HAP-1 (cell line): ENCODE measurements around the gene UBE2O.
A peak's percentile ranks its signal among the peaks of the same experiment; 100 is the strongest.

Experiments used
- DNase-seq, 2 experiments: peaks; one replicate each; pipeline ENCODE4 v3.0.0-alpha.2; 2016 to 2020; ENCODE audit warnings: low spot score in 2 of 2
- H3K27me3 ChIP-seq: fragments of 250-450 bp; sonication (Bioruptor Pico); 2 replicates; pipeline ENCODE4 v1.5.1; 2020; ENCODE audit warnings: low read depth, mild to moderate bottlenecking, moderate library complexity
- H3K36me3 ChIP-seq: fragments of 250-450 bp; sonication (Bioruptor Pico); replicated peaks from 2 replicates; pipeline ENCODE4 v1.5.1; 2020; ENCODE audit warnings: mild to moderate bottlenecking
- H3K4me1 ChIP-seq: fragments of 250-450 bp; sonication (Bioruptor Pico); 2 replicates; pipeline ENCODE4 v1.5.1; 2020; ENCODE audit warnings: mild to moderate bottlenecking
- H3K4me3 ChIP-seq: fragments of 250-450 bp; sonication (Bioruptor Pico); 2 replicates; pipeline ENCODE4 v1.5.1; 2020; ENCODE audit warnings: mild to moderate bottlenecking, moderate library complexity
- H3K9me3 ChIP-seq: fragments of 250-450 bp; sonication (Bioruptor Pico); 2 replicates; pipeline ENCODE4 v1.5.1; 2020; ENCODE audit warnings: mild to moderate bottlenecking, moderate library complexity
- in situ Hi-C: fragments of 300-500 bp; cut with MboI; formaldehyde crosslinking; loops from 3 replicates; pipeline ENCODE4 v1.14.3; 2020; ENCODE audit warnings: low sequenced_read_pairs, inconsistent platforms, mixed read lengths

UBE2O gene

GRCh38 chr17:76402711-76403110 lies 50.2 kb downstream of the UBE2O start:
- in situ Hi-C loops = loop anchor here (5.0 kb wide), 2 partner anchors 100 to 105 kb away; no protein-coding TSS in a partner anchor
- Histone ChIP-seq H3K27me3 (no peaks in the 10 kb centered on the region), H3K9me3 (no peaks in the 10 kb centered on the region), H3K4me1 (no peaks in the 10 kb centered on the region), H3K4me3 (no peak overlapping the region), H3K36me3 (peaks cover 67% of the 10 kb centered on the region)
- DNase-seq = no peak

- Histone ChIP-seq H3K36me3 (peaks cover 85% of the 10 kb centered on the region), H3K9me3 (no peaks in the 10 kb centered on the region)
- in situ Hi-C loops = loop anchor here (5.0 kb wide), 2 partner anchors 97 to 108 kb away; no protein-coding TSS in a partner anchor
These were observed 53.5 kb downstream of the UBE2O start for GRCh38 chr17:76399175-76400172.

GRCh38 chr17:76398523-76399174 lies 54.3 kb downstream of the UBE2O start:
- in situ Hi-C loops = no loop called here
- H3K27me3 ChIP-seq = no peaks in the 10 kb centered on the region
- no peaks in the 10 kb centered on the region for H3K9me3 ChIP-seq
- no peaks in the 10 kb centered on the region for H3K4me1 ChIP-seq
- H3K4me3 ChIP-seq = no peak overlapping the region
- H3K36me3 ChIP-seq = peaks cover 82% of the 10 kb centered on the region
- no peak for DNase-seq

More at GRCh38 chr17:76399175-76400172, 53.5 kb downstream of the UBE2O start:
- H3K27me3 ChIP-seq = no peaks in the 10 kb centered on the region
- no peak overlapping the region for H3K4me3 ChIP-seq
- DNase-seq = no peak
- H3K4me1 ChIP-seq = no peaks in the 10 kb centered on the region

DNA sequence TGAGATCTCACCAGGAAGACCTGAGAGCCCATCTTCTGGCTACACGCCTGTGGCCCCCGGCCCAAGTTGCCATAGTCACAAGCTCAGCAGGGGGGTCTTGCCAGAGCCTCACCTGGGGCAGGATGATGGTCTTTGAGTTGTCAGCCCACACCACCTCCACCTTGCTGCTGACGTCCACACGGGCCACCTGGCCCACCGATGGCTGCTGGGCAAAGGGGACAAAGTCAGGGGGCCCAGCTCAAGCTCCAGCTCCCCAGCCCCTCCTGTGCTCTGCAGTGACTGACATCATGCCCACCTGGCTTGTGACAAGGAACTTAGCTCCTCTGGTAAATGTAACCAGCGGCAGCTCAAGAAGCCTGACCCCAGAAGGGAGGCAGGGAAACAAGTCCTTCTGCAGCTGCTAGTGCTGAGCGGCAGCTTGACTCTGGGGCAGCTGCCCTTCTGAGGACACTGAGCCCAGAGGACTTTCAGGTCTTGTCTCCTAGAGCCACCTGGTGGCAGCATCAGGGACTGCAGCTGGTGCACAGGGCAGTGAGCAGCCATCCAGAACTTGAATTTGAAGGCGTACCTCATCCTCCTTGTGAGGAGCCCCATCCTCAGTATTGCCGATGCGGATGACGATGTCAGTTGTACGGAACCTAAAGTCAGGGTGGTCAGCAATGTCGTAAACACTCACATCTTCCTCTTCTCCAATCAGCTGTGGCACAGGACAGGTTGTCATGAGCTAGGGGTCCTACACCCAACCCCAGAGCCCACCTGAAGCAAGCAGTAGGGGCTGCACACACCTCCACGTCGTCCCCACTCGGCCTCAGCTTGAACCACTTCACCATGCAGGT lies 55.0 kb downstream of the UBE2O start:
- in situ Hi-C loops = no loop called here
- H3K27me3 ChIP-seq = no peaks in the 10 kb centered on the region
- no peaks in the 10 kb centered on the region for H3K9me3 ChIP-seq
- DNase-seq = peak; percentile 42 to 93
- no peak overlapping the region for H3K4me3 ChIP-seq
- no peaks in the 10 kb centered on the region for H3K4me1 ChIP-seq
- H3K36me3 ChIP-seq = peaks cover 81% of the 10 kb centered on the region

GRCh38 chr17:76397184-76397583 lies 55.8 kb downstream of the UBE2O start:
- H3K27me3 ChIP-seq = no peaks in the 10 kb centered on the region
- H3K4me3 ChIP-seq = no peak overlapping the region
- H3K4me1 ChIP-seq = no peaks in the 10 kb centered on the region
- in situ Hi-C loops = no loop called here
- no peaks in the 10 kb centered on the region for H3K9me3 ChIP-seq
- peaks cover 78% of the 10 kb centered on the region for H3K36me3 ChIP-seq
- DNase-seq = no peak

- in situ Hi-C loops = no loop called here
- no peak for DNase-seq
- Histone ChIP-seq H3K27me3 (no peaks in the 10 kb centered on the region), H3K36me3 (peaks cover 77% of the 10 kb centered on the region), H3K4me3 (no peak overlapping the region), H3K9me3 (no peaks in the 10 kb centered on the region), H3K4me1 (no peaks in the 10 kb centered on the region)
These were observed 57.0 kb downstream of the UBE2O start for GRCh38 chr17:76395980-76396379.

GRCh38 chr17:76394166-76394565 lies 58.8 kb downstream of the UBE2O start:
- DNase-seq = no peak

GRCh38 chr17:76391200-76391715 lies 61.7 kb downstream of the UBE2O start:
- in situ Hi-C loops = no loop called here
- Histone ChIP-seq H3K27me3 (no peaks in the 10 kb centered on the region), H3K4me3 (no peak overlapping the region), H3K36me3 (peaks cover 38% of the 10 kb centered on the region), H3K9me3 (no peaks in the 10 kb centered on the region), H3K4me1 (peaks cover 12% of the 10 kb centered on the region)
- no peak for DNase-seq

More at GRCh38 chr17:76394166-76394565, 58.8 kb downstream of the UBE2O start:
- Histone ChIP-seq H3K36me3 (peaks cover 62% of the 10 kb centered on the region), H3K9me3 (no peaks in the 10 kb centered on the region), H3K4me1 (peaks cover 8% of the 10 kb centered on the region), H3K27me3 (no peaks in the 10 kb centered on the region), H3K4me3 (no peak overlapping the region)
- in situ Hi-C loops = no loop called here

GRCh38 chr17:76390003-76390421 lies 62.9 kb downstream of the UBE2O start:
- H3K27me3 ChIP-seq = peaks cover 6% of the 10 kb centered on the region
- no peak overlapping the region for H3K4me3 ChIP-seq
- H3K9me3 ChIP-seq = no peaks in the 10 kb centered on the region
- H3K4me1 ChIP-seq = peaks cover 17% of the 10 kb centered on the region
- in situ Hi-C loops = no loop called here
- peaks cover 28% of the 10 kb centered on the region for H3K36me3 ChIP-seq
- DNase-seq = peak in 1 of 2 experiments; percentile 45

DNA sequence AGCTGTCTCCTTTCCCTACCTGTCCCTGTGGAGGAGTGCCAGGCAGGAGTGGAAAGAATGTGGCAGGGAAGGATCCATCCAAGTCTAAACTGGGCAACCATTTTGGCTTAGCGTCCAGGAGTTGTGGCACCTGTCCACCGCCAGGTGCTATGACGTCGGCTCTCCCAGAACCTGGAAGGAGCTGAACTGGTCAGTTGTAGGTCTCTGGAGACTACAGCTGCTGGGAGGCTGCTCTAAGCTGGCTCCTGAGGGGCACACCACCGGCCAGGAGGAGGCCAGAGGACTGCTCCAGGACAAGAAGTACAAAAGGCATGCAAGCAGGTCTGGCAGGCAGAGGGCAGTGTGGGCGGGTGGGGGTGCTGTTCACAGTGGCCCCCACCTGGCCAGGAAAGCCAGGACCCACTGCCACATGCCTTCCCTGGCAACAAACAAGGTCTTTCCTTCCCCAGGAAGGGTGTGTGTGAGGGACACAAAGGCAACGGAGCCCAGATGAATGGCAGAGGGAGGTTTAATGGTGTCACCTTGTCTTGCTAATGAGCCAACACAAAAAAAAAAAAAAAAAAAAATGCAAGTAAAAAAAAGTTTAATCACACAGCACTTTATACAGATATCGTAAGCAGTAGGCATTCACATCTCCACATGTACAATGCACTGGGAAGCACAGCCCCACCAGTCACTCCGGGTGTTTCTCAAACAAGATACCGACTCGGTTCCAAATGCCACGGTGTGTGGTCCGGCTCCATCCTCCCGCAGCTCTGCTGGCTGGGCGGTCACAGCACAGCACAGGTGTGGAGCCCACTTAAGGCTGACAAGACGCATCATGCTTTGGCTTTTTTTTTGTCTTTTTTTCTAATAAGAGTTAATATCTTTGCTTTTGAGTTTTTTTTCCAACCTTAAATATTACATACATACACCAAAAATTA lies 63.7 kb downstream of the UBE2O start:
- DNase-seq = peak; percentile 58 to 69
- peaks cover 17% of the 10 kb centered on the region for H3K4me1 ChIP-seq
- in situ Hi-C loops = no loop called here

DNA sequence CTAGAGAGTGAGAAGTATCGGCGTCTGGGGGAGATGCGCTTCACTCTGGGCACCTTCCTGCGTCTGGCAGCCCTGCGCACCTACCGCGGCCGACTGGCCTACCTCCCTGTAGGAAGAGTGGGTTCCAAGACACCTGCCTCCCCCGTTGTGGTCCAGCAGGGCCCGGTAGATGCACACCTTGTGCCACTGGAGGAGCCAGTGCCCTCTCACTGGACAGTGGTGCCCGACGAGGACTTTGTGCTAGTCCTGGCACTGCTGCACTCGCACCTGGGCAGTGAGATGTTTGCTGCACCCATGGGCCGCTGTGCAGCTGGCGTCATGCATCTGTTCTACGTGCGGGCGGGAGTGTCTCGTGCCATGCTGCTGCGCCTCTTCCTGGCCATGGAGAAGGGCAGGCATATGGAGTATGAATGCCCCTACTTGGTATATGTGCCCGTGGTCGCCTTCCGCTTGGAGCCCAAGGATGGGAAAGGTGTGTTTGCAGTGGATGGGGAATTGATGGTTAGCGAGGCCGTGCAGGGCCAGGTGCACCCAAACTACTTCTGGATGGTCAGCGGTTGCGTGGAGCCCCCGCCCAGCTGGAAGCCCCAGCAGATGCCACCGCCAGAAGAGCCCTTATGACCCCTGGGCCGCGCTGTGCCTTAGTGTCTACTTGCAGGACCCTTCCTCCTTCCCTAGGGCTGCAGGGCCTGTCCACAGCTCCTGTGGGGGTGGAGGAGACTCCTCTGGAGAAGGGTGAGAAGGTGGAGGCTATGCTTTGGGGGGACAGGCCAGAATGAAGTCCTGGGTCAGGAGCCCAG lies 65.8 kb downstream of the UBE2O start:
- no peaks in the 10 kb centered on the region for H3K9me3 ChIP-seq
- H3K36me3 ChIP-seq = peaks cover 16% of the 10 kb centered on the region
- DNase-seq = no peak
- in situ Hi-C loops = no loop called here
- H3K4me1 ChIP-seq = peaks cover 26% of the 10 kb centered on the region
- no peak overlapping the region for H3K4me3 ChIP-seq
- peaks cover 12% of the 10 kb centered on the region for H3K27me3 ChIP-seq

More for the DNA sequence above, 63.7 kb downstream of the UBE2O start:
- Histone ChIP-seq H3K4me3 (no peak overlapping the region), H3K36me3 (peaks cover 25% of the 10 kb centered on the region), H3K9me3 (no peaks in the 10 kb centered on the region), H3K27me3 (peaks cover 12% of the 10 kb centered on the region)
